ENCODE data around the gene TRPM3.

DNA sequence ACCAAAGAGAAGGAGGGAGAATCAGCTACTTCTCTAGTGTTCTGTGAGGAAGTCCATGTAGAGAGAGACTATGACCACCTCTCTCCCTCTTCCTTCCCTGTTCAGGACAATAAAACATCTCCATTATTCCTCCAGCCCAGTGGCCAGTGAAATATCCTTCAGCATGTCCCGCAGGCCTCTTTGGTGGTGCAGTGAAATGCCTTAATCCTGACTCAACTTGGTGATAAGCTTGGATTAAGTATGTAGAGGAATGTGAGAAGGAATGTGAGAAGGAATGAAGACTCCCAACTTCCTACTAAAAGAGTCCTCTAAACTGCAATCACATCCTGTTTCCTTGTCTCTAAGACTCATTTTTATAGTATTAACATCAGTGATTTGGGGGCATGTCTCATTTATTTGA lies 167.3 kb downstream of the TRPM3 start:
- TF ChIP-seq ZNF8 (CRISPR knock-in tag; IDR thresholded peaks at IDR 0.05) = no peak
- no peak for TF ChIP-seq ZFP3 (CRISPR knock-in tag; IDR thresholded peaks at IDR 0.05)

Measured in SK-N-SH treated with all-trans-retinoic acid at 6 μM for 48 hours (cell line).